Keratinocyte (primary cell): ENCODE data around the gene IFNE. TPM values are rescaled to one million over a fixed set of nuclear protein-coding genes. Genes with fewer than 3 reads are reported as not detected.

ENCODE experiments used
- DNase-seq: peaks from one replicate; pipeline ENCODE4 v3.0.0-alpha.2; 2011; ENCODE audit warnings: low read depth, missing footprints, low spot score
- FAIRE-seq: peaks from 2 replicates; lab custom pipeline; 2011; peaks lifted over from hg19 to GRCh38; lab: Jason Lieb, UNC
- H2AFZ ChIP-seq: 2 replicates; pipeline ENCODE4 v1.6.0; 2012; ENCODE audit warnings: low read length, control low read depth, inconsistent platforms; ENCODE audit not compliant: control insufficient read depth
- H3K27ac ChIP-seq: 2 replicates; pipeline ENCODE4 v1.5.1; 2011; ENCODE audit warnings: low read length; ENCODE audit not compliant: control insufficient read depth, insufficient read depth
- H3K27me3 ChIP-seq: 3 replicates; pipeline ENCODE4 v1.6.0; 2011; ENCODE audit warnings: low read length; ENCODE audit not compliant: control insufficient read depth, insufficient read depth; ENCODE audit errors: extremely low read depth
- H3K36me3 ChIP-seq, 2 experiments: 2 replicates in 1 of 2; 3 replicates in 1 of 2; pipeline ENCODE4 v1.5.1; 2011; ENCODE audit warnings: low read length in 2 of 2, mild to moderate bottlenecking in 1 of 2; ENCODE audit not compliant: control insufficient read depth in 2 of 2, insufficient read depth in 2 of 2; ENCODE audit errors: extremely low read depth in 1 of 2
- H3K4me1 ChIP-seq: 3 replicates; pipeline ENCODE4 v1.5.1; 2011; ENCODE audit warnings: low read length; ENCODE audit not compliant: control insufficient read depth, insufficient read depth; ENCODE audit errors: extremely low read depth
- H3K4me2 ChIP-seq: 3 replicates; pipeline ENCODE4 v1.6.0; 2011; ENCODE audit warnings: low read depth, low read length; ENCODE audit not compliant: control insufficient read depth, insufficient read depth; ENCODE audit errors: extremely low read depth
- H3K4me3 ChIP-seq, 3 experiments: fragments of 200-600 bp in 1 of 3; sonication (generic) in 1 of 3; 2 replicates in 2 of 3; 3 replicates in 1 of 3; pipeline ENCODE4 v1.5.1; 2011 to 2016; ENCODE audit warnings: low read length in 3 of 3, mild to moderate bottlenecking in 3 of 3, control low read depth in 2 of 3, inconsistent platforms in 1 of 3, low read depth in 1 of 3, mixed read lengths in 1 of 3, mixed run types in 1 of 3, moderate library complexity in 1 of 3; ENCODE audit not compliant: control insufficient read depth in 2 of 3, insufficient read depth in 2 of 3; ENCODE audit errors: extremely low read depth in 1 of 3
- H3K79me2 ChIP-seq: 2 replicates; pipeline ENCODE4 v1.6.0; 2012; ENCODE audit warnings: low read length; ENCODE audit not compliant: control insufficient read depth, insufficient read depth
- H3K9ac ChIP-seq: 3 replicates; pipeline ENCODE4 v1.6.0; 2011; ENCODE audit warnings: low read length; ENCODE audit not compliant: control insufficient read depth, insufficient read depth; ENCODE audit errors: extremely low read depth
- H3K9me1 ChIP-seq: 3 replicates; pipeline ENCODE4 v1.6.0; 2011; ENCODE audit warnings: low read length; ENCODE audit not compliant: control insufficient read depth, insufficient read depth; ENCODE audit errors: extremely low read depth
- H3K9me3 ChIP-seq: 2 replicates; pipeline ENCODE4 v1.5.1; 2012; ENCODE audit warnings: low read depth, low read length; ENCODE audit not compliant: control insufficient read depth
- H4K20me1 ChIP-seq: 3 replicates; pipeline ENCODE4 v1.6.0; 2011; ENCODE audit warnings: low read length; ENCODE audit not compliant: control insufficient read depth, insufficient read depth; ENCODE audit errors: extremely low read depth
- EZH2 ChIP-seq: IDR thresholded peaks from one replicate; pipeline ENCODE4 v1.6.1; 2012; ENCODE audit warnings: inconsistent platforms, mild to moderate bottlenecking, low read length, moderate library complexity
- dilution Hi-C: fragments of 300-500 bp; cut with MboI; formaldehyde crosslinking; loops from one replicate; pipeline ENCODE4 v1.7.0; 2020; ENCODE audit warnings: low sequenced_read_pairs; ENCODE audit not compliant: extremely low pct_ligation_motif_present
- polyA plus RNA-seq, 5 experiments: library from polyadenylated mRNA; depleted of rRNA in 3 of 5; stranded (reverse) in 3 of 5; stranded (forward) in 1 of 5; unstranded in 1 of 5; fragments of >200 nt; gene quantifications; 1 replicate in 1 of 5; 2 replicates in 3 of 5; 3 replicates in 1 of 5; pipeline versions ENCODE4 v1.2.1 to v1.2.3, GENCODE V29; 2011 to 2012; ENCODE audit warnings: missing spikeins in 2 of 5, low read depth in 1 of 5, low replicate concordance in 1 of 5
- TF ChIP-seq, protein P1 (sequence below), 3 experiments: IDR thresholded peaks in 1 of 3; conservative IDR thresholded peaks in 1 of 3; optimal IDR thresholded peaks in 1 of 3; 2 replicates in 2 of 3; 3 replicates in 1 of 3; pipeline versions ENCODE3 to v1.5.1; 2011; ENCODE audit warnings: low read length in 3 of 3, mild to moderate bottlenecking in 3 of 3, moderate library complexity in 2 of 3, control low read depth in 1 of 3, inconsistent platforms in 1 of 3; ENCODE audit not compliant: insufficient read depth in 2 of 3; ENCODE audit errors: extremely low read depth in 1 of 3

IFNE gene
- polyA plus RNA-seq, 1 donor (not counting 4 experiments of a cell fraction or from before 2014, with no cell fraction given): 3.9 TPM

DNA sequence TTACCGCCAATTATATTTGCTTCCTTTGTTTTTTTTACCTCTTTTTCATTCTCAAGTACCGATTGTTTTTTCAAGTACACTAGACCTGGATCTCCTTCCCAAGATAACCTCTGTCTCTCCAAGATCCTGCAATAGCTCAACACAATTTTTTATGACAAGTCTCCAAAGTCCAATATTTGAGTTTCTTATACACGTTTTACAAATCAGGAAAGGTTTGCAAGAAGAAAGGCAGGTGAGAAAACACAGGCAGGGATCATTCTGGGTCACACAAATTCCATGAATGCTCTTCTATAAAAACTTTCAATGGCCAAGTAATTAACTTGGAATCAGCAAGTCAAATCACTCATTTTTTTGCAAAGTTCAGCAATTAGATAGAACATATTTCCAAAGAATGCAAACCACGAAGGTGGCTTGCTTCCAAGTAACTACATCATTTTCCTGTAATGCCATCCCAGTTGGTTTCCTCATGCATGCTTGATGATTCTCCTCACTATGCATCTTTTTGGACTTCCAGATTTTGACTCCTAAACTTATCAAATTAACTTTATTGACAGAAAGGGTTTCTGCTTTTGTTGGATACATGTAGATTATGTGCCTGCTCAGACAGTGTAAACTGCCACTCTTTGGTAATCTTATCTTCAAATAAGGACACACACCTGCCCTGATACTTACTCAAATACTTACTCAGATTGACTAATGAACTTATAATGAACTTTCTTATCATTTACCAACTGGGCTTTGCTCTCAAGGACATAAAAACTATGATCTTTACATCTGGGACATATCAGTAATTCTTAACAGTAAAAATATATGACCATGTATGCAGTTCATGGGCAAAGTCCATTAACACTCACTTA, 24.7 kb upstream of the IFNE start:
- no peaks in the 10 kb centered on the region for H3K9me3 ChIP-seq
- dilution Hi-C loops: no loop called here
- H3K4me2 ChIP-seq: peak overlapping the region; percentile 6
- peaks cover 29% of the 10 kb centered on the region for H4K20me1 ChIP-seq
- H3K9me1 ChIP-seq: peaks cover 3% of the 10 kb centered on the region
- H3K36me3 ChIP-seq: peaks cover 5 to 7% of the 10 kb centered on the region in 2 experiments
- TF ChIP-seq EZH2: no peak
- TF ChIP-seq, protein P1, sequence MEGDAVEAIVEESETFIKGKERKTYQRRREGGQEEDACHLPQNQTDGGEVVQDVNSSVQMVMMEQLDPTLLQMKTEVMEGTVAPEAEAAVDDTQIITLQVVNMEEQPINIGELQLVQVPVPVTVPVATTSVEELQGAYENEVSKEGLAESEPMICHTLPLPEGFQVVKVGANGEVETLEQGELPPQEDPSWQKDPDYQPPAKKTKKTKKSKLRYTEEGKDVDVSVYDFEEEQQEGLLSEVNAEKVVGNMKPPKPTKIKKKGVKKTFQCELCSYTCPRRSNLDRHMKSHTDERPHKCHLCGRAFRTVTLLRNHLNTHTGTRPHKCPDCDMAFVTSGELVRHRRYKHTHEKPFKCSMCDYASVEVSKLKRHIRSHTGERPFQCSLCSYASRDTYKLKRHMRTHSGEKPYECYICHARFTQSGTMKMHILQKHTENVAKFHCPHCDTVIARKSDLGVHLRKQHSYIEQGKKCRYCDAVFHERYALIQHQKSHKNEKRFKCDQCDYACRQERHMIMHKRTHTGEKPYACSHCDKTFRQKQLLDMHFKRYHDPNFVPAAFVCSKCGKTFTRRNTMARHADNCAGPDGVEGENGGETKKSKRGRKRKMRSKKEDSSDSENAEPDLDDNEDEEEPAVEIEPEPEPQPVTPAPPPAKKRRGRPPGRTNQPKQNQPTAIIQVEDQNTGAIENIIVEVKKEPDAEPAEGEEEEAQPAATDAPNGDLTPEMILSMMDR (optimal IDR thresholded peaks at IDR 0.05 in 1 of 3, IDR thresholded peaks at IDR 0.05 in 1 of 3, conservative IDR thresholded peaks at IDR 0.05 in 1 of 3; ENCODE audit: extremely low read depth in 1 of 3, insufficient read depth in 2 of 3, low read length in 3 of 3): no peak
- H3K4me1 ChIP-seq: peaks cover 66% of the 10 kb centered on the region
- no peak overlapping the region for H2AFZ ChIP-seq
- peaks cover 21% of the 10 kb centered on the region for H3K79me2 ChIP-seq
- DNase-seq (no peak), FAIRE-seq (peak; percentile 77)
- no peak overlapping the region for H3K27ac ChIP-seq
- no peak overlapping the region for H3K9ac ChIP-seq
- H3K27me3 ChIP-seq: no peaks in the 10 kb centered on the region
- H3K4me3 ChIP-seq: no peak overlapping the region

DNA sequence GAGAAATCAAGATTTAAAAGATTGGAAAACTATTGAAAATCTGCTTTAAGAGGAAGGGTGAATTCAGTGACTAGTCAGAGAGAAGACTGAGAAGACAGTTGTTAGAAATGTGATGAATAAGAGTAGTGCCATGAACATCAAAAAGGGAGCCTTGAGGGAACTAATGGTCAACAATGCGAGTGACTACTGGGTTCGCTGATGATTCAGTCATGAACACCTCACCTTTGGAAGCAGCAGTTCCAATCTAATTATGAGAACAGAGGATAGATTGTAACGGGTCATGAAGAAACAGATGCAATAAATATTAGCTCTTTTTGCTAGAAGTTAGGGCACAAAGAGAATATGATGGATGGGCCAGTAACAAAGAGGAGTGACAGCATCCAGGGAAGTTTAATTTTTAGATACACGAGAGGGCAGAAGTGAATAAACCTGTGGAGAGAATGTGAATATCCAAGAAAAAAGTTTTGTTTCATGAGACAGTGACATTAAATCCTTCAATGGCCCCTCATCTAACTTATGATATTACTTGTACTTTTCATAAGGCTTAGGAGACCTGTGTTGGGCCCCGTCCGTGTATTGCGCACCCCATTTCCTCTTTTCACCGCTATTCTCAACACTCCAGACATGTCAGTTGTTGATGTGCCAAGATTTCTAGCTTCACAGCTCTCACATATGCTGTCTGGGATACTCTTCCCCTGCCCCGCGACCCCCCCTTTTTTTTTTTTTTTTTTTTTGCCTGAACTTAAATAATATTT, 23.5 kb upstream of the IFNE start:
- H3K27ac ChIP-seq: no peak overlapping the region
- peaks cover 55% of the 10 kb centered on the region for H3K4me1 ChIP-seq
- no peaks in the 10 kb centered on the region for H3K27me3 ChIP-seq
- no peak overlapping the region for H3K9ac ChIP-seq
- H3K9me1 ChIP-seq: peaks cover 6% of the 10 kb centered on the region
- no peaks in the 10 kb centered on the region for H3K9me3 ChIP-seq
- peaks cover 13% of the 10 kb centered on the region for H3K79me2 ChIP-seq
- DNase-seq (no peak), FAIRE-seq (peak; percentile 92)
- H4K20me1 ChIP-seq: peaks cover 25% of the 10 kb centered on the region
- peaks cover 0 to 4% of the 10 kb centered on the region in 2 experiments for H3K36me3 ChIP-seq
- H3K4me3 ChIP-seq: no peak overlapping the region
- no peak overlapping the region for H2AFZ ChIP-seq
- TF ChIP-seq, protein P1 (optimal IDR thresholded peaks at IDR 0.05 in 1 of 3, IDR thresholded peaks at IDR 0.05 in 1 of 3, conservative IDR thresholded peaks at IDR 0.05 in 1 of 3; ENCODE audit: extremely low read depth in 1 of 3, insufficient read depth in 2 of 3, low read length in 3 of 3): no peak
- TF ChIP-seq EZH2: no peak
- dilution Hi-C loops: no loop called here
- H3K4me2 ChIP-seq: peak overlapping the region; percentile 14
